HepG2 (cell line): ENCODE measurements around the gene ZNF740. TPM values are rescaled to one million over a fixed set of nuclear protein-coding genes. Genes with fewer than 3 reads are reported as not detected.
A peak's percentile ranks its signal among the peaks of the same experiment; 100 is the strongest.

Experiments
- ADNP ChIP-seq: sonication (generic); formaldehyde crosslinking; IDR thresholded peaks from 2 replicates; pipeline ENCODE4 v1.4.0; 2020; ENCODE audit warnings: missing genetic modification reagents
- ATRX ChIP-seq: sonication (generic); formaldehyde crosslinking; IDR thresholded peaks from 2 replicates; pipeline ENCODE4 v1.4.0; 2020; ENCODE audit warnings: missing genetic modification reagents, borderline replicate concordance
- CBFB ChIP-seq: sonication (generic); formaldehyde crosslinking; IDR thresholded peaks from 2 replicates; pipeline ENCODE4 v1.4.0; 2020; ENCODE audit warnings: missing genetic modification reagents
- CBX1 ChIP-seq: IDR thresholded peaks from one replicate; pipeline ENCODE4 v1.6.1; 2016; ENCODE audit warnings: antibody characterized with exemption, low read depth
- FLYWCH1 ChIP-seq: sonication (generic); formaldehyde crosslinking; IDR thresholded peaks from 2 replicates; pipeline ENCODE4 v1.8.1; 2023; ENCODE audit warnings: mild to moderate bottlenecking, missing genetic modification reagents
- FOSL2 ChIP-seq: sonication (generic); formaldehyde crosslinking; IDR thresholded peaks from 2 replicates; pipeline ENCODE4 v1.4.0; 2020; ENCODE audit warnings: missing genetic modification reagents
- MAZ ChIP-seq, 2 experiments: sonication (generic) in 1 of 2; formaldehyde crosslinking in 1 of 2; IDR thresholded peaks; 2 replicates each; pipeline versions ENCODE4 v1.5.0 to v1.6.1; 2012 to 2020; ENCODE audit warnings: low read depth in 2 of 2, mild to moderate bottlenecking in 2 of 2, borderline replicate concordance in 1 of 2, improper control_type of control experiment in 1 of 2, low read length in 1 of 2, missing genetic modification reagents in 1 of 2, moderate library complexity in 1 of 2
- MLLT10 ChIP-seq: sonication (generic); formaldehyde crosslinking; IDR thresholded peaks from 2 replicates; pipeline ENCODE4 v1.4.0; 2020; ENCODE audit warnings: missing genetic modification reagents
- MTA1 ChIP-seq: sonication (generic); formaldehyde crosslinking; IDR thresholded peaks from 2 replicates; pipeline ENCODE4 v1.4.0; 2020; ENCODE audit warnings: missing genetic modification reagents, mild to moderate bottlenecking, borderline replicate concordance
- NFIC ChIP-seq: IDR thresholded peaks from 2 replicates; pipeline ENCODE4 v1.6.1; 2012; ENCODE audit warnings: mild to moderate bottlenecking, low read length, inconsistent platforms
- POLR2A ChIP-seq, 2 experiments: IDR thresholded peaks; 2 replicates each; pipeline ENCODE4 v1.6.1; 2011; ENCODE audit warnings: low read depth in 2 of 2, low read length in 2 of 2, mild to moderate bottlenecking in 1 of 2, moderate library complexity in 1 of 2; ENCODE audit not compliant: insufficient read depth in 1 of 2
- ZKSCAN1 ChIP-seq: fragments of 150-350 bp; IDR thresholded peaks from 2 replicates; pipeline ENCODE4 v1.6.1; 2014; ENCODE audit warnings: low read length
- ZNF543 ChIP-seq: sonication (generic); formaldehyde crosslinking; IDR thresholded peaks from 2 replicates; pipeline ENCODE4 v1.4.0; 2020; ENCODE audit warnings: mild to moderate bottlenecking, missing genetic modification reagents
- polyA plus RNA-seq, 8 experiments: library from polyadenylated mRNA; depleted of rRNA in 3 of 8; stranded (reverse) in 7 of 8; unstranded in 1 of 8; fragments of >200 nt; fragmentation: Illumina TruSeq in 4 of 8; extraction: Trizol in 4 of 8; gene quantifications; 2 replicates each; pipeline versions ENCODE4 v1.2.1 to v1.2.3, GENCODE V29; 2011 to 2016; ENCODE audit warnings: low read depth in 4 of 8, missing spikeins in 1 of 8, mixed read lengths in 1 of 8; ENCODE audit not compliant: insufficient read depth in 1 of 8
- total RNA-seq, 5 experiments: library from RNA; depleted of rRNA; stranded (reverse); fragments of >200 nt; fragmentation: Illumina TruSeq; extraction: Trizol; gene quantifications; 2 replicates each; pipeline ENCODE4 v1.2.3, GENCODE V29; 2016; ENCODE audit warnings: low read depth in 1 of 5
- TF ChIP-seq, protein P1 (sequence below): sonication (generic); formaldehyde crosslinking; IDR thresholded peaks from 2 replicates; pipeline ENCODE4 v1.4.0; 2020; ENCODE audit warnings: mild to moderate bottlenecking, missing genetic modification reagents
- TF ChIP-seq, protein P2 (sequence below), 2 experiments: IDR thresholded peaks; 2 replicates each; pipeline ENCODE4 v1.6.1; 2011 to 2012; ENCODE audit warnings: low read length in 2 of 2, borderline replicate concordance in 1 of 2, low read depth in 1 of 2, mild to moderate bottlenecking in 1 of 2, moderate library complexity in 1 of 2
- TF ChIP-seq, protein P3 (sequence below): sonication (generic); formaldehyde crosslinking; IDR thresholded peaks from 2 replicates; pipeline ENCODE4 v1.5.0; 2020; ENCODE audit warnings: mild to moderate bottlenecking, missing genetic modification reagents, borderline replicate concordance
- TF ChIP-seq, protein P4 (sequence below): sonication (generic); formaldehyde crosslinking; IDR thresholded peaks from 2 replicates; pipeline ENCODE4 v1.5.0; 2020; ENCODE audit warnings: missing genetic modification reagents
- TF ChIP-seq, protein P5 (sequence below): sonication (generic); formaldehyde crosslinking; IDR thresholded peaks from 2 replicates; pipeline ENCODE4 v1.8.0; 2022; ENCODE audit warnings: missing genetic modification reagents, mild to moderate bottlenecking, borderline replicate concordance

Gene ZNF740
- total and polyA plus RNA-seq, 2 of the 13 experiments (the other 11 are each of a cell fraction or from before 2014, with no cell fraction given): 16.9 to 19.0 TPM

DNA sequence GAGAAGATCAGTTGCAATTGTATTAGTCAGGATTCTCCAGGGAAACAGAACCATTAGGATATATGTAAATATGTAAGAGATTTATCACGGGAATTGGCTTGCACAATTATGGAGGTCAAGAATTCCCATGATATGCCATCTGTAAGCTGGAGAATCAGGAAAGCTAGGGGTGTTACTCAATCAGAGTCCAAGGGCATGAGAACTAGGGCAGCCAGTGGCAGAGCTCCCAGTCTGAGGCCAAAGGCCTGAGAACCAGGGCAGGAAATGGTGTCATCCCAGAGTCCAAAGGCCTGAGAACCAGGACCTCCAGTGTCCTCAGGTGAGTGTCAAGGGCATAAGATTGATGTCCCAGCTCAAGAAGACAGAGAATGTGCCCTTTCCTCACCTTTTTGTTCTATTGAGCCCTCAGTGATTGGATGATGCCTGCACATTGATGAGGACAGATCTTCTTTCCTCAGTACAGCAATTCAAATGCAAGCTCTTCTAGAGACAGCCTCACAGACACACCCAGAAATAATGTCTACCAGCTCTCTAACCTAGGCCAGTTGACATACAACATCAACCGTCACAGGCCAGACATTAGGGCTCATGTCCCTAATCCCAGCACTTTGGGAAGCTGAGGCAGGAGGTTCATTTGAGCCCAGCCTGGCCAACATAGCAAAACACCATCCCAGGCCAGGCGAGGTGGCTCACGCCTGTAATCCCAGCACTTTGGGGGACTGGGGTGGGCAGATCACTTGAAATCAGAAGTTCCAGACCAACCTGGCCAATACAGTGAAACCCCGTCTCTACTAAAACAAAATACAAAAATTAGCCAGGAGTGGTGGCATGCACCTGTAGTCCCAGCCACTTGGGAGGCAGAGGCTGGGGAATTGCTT lies 34.9 kb upstream of the ZNF740 start (continued):
- TF ChIP-seq, protein P1, sequence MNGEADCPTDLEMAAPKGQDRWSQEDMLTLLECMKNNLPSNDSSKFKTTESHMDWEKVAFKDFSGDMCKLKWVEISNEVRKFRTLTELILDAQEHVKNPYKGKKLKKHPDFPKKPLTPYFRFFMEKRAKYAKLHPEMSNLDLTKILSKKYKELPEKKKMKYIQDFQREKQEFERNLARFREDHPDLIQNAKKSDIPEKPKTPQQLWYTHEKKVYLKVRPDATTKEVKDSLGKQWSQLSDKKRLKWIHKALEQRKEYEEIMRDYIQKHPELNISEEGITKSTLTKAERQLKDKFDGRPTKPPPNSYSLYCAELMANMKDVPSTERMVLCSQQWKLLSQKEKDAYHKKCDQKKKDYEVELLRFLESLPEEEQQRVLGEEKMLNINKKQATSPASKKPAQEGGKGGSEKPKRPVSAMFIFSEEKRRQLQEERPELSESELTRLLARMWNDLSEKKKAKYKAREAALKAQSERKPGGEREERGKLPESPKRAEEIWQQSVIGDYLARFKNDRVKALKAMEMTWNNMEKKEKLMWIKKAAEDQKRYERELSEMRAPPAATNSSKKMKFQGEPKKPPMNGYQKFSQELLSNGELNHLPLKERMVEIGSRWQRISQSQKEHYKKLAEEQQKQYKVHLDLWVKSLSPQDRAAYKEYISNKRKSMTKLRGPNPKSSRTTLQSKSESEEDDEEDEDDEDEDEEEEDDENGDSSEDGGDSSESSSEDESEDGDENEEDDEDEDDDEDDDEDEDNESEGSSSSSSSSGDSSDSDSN (CRISPR knock-in tag): no peak
- no peak for TF ChIP-seq ATRX
- no peak for TF ChIP-seq ADNP (CRISPR knock-in tag)
- TF ChIP-seq MLLT10 (CRISPR knock-in tag): no peak
- TF ChIP-seq MTA1 (CRISPR knock-in tag): no peak; the same call in 1 of the 2 replicates
- TF ChIP-seq, protein P2, sequence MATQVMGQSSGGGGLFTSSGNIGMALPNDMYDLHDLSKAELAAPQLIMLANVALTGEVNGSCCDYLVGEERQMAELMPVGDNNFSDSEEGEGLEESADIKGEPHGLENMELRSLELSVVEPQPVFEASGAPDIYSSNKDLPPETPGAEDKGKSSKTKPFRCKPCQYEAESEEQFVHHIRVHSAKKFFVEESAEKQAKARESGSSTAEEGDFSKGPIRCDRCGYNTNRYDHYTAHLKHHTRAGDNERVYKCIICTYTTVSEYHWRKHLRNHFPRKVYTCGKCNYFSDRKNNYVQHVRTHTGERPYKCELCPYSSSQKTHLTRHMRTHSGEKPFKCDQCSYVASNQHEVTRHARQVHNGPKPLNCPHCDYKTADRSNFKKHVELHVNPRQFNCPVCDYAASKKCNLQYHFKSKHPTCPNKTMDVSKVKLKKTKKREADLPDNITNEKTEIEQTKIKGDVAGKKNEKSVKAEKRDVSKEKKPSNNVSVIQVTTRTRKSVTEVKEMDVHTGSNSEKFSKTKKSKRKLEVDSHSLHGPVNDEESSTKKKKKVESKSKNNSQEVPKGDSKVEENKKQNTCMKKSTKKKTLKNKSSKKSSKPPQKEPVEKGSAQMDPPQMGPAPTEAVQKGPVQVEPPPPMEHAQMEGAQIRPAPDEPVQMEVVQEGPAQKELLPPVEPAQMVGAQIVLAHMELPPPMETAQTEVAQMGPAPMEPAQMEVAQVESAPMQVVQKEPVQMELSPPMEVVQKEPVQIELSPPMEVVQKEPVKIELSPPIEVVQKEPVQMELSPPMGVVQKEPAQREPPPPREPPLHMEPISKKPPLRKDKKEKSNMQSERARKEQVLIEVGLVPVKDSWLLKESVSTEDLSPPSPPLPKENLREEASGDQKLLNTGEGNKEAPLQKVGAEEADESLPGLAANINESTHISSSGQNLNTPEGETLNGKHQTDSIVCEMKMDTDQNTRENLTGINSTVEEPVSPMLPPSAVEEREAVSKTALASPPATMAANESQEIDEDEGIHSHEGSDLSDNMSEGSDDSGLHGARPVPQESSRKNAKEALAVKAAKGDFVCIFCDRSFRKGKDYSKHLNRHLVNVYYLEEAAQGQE (IDR thresholded peaks at IDR 0.05; ENCODE audit: borderline replicate concordance in 1 of 2, low read depth in 1 of 2, low read length in 2 of 2): peak in 1 of 2 experiments; percentile 36; a peak in 1 of 4 replicates
- no peak for TF ChIP-seq CBX1
- TF ChIP-seq FLYWCH1 (CRISPR knock-in tag): no peak
- TF ChIP-seq, protein P3, sequence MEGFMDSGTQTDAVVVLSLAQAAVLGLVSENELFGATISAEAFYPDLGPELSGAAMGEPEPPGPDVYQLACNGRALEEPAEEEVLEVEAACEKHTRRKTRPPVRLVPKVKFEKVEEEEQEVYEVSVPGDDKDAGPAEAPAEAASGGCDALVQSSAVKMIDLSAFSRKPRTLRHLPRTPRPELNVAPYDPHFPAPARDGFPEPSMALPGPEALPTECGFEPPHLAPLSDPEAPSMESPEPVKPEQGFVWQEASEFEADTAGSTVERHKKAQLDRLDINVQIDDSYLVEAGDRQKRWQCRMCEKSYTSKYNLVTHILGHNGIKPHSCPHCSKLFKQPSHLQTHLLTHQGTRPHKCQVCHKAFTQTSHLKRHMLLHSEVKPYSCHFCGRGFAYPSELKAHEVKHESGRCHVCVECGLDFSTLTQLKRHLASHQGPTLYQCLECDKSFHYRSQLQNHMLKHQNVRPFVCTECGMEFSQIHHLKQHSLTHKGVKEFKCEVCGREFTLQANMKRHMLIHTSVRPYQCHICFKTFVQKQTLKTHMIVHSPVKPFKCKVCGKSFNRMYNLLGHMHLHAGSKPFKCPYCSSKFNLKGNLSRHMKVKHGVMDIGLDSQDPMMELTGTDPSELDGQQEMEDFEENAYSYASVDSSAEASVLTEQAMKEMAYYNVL (CRISPR knock-in tag): no peak
- no peak for TF ChIP-seq MAZ (IDR thresholded peaks at IDR 0.05; ENCODE audit: borderline replicate concordance, low read depth, low read length)
- 0 out of 2 replicates have a peak, but pooled peaks have one; percentile 30 for TF ChIP-seq MAZ (CRISPR knock-in tag; IDR thresholded peaks at IDR 0.05; ENCODE audit: low read depth)
- no peak for TF ChIP-seq ZKSCAN1
- TF ChIP-seq, protein P4, sequence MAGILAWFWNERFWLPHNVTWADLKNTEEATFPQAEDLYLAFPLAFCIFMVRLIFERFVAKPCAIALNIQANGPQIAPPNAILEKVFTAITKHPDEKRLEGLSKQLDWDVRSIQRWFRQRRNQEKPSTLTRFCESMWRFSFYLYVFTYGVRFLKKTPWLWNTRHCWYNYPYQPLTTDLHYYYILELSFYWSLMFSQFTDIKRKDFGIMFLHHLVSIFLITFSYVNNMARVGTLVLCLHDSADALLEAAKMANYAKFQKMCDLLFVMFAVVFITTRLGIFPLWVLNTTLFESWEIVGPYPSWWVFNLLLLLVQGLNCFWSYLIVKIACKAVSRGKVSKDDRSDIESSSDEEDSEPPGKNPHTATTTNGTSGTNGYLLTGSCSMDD: no peak
- TF ChIP-seq ZNF543: no peak
- TF ChIP-seq FOSL2 (CRISPR knock-in tag): peak; percentile 66
- 0 out of 2 replicates have a peak, but pooled peaks have one; percentile 41 for TF ChIP-seq NFIC
- no peak for TF ChIP-seq POLR2A (IDR thresholded peaks at IDR 0.05; ENCODE audit: insufficient read depth in 1 of 2, low read depth in 2 of 2, low read length in 2 of 2)
- TF ChIP-seq, protein P5, sequence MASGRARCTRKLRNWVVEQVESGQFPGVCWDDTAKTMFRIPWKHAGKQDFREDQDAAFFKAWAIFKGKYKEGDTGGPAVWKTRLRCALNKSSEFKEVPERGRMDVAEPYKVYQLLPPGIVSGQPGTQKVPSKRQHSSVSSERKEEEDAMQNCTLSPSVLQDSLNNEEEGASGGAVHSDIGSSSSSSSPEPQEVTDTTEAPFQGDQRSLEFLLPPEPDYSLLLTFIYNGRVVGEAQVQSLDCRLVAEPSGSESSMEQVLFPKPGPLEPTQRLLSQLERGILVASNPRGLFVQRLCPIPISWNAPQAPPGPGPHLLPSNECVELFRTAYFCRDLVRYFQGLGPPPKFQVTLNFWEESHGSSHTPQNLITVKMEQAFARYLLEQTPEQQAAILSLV (CRISPR knock-in tag): no peak
- no peak for TF ChIP-seq CBFB (CRISPR knock-in tag)
